IPS-20b (cell line): ENCODE data around the gene TRIM75.
"Not testable (repeated sequence)": the region's sequence is repeated elsewhere in the genome, so short reads cannot be mapped to it uniquely, and the experiment has no call there.

Source experiments
- H3K27ac ChIP-seq: one replicate; pipeline ENCODE4 v1.5.1; 2013; ENCODE audit warnings: low read length
- H3K27me3 ChIP-seq: 2 replicates; pipeline ENCODE4 v1.6.1; 2013; ENCODE audit warnings: mild to moderate bottlenecking, low read length, inconsistent platforms; ENCODE audit not compliant: insufficient read depth
- H3K36me3 ChIP-seq: 2 replicates; pipeline ENCODE4 v1.6.1; 2013; ENCODE audit warnings: low read depth, mild to moderate bottlenecking, inconsistent platforms, low read length, moderate library complexity; ENCODE audit not compliant: insufficient read depth
- H3K4me1 ChIP-seq: 2 replicates; pipeline ENCODE4 v1.6.1; 2013; ENCODE audit warnings: mild to moderate bottlenecking, control low read depth, inconsistent platforms, low read length, moderate library complexity; ENCODE audit not compliant: insufficient read depth
- H3K4me3 ChIP-seq: 2 replicates; pipeline ENCODE4 v1.5.1; 2013; ENCODE audit warnings: mild to moderate bottlenecking, low read length, inconsistent platforms
- H3K9ac ChIP-seq: 2 replicates; pipeline ENCODE4 v1.6.1; 2013; ENCODE audit warnings: low read depth, mild to moderate bottlenecking, inconsistent platforms, low read length, moderate library complexity
- H3K9me3 ChIP-seq: 2 replicates; pipeline ENCODE4 v1.6.1; 2013; ENCODE audit warnings: mild to moderate bottlenecking, low read depth, low read length, inconsistent platforms; ENCODE audit not compliant: insufficient read depth

TRIM75 gene

GRCh38 chr4:165053645-165054044 lies at the start of gene TRIM75:
Gene TRIM75 (plus strand): TSS chr4:165053866. CDS start chr4:165059148, 5,282 bp downstream.
- H3K4me1 ChIP-seq, result no peaks in the 10 kb centered on the region
- H3K27ac ChIP-seq, result no peak within 1 kb of the TSS
- no peaks in the 10 kb centered on the region for H3K27me3 ChIP-seq
- no peak within 1 kb of the TSS for H3K4me3 ChIP-seq
- H3K36me3 ChIP-seq, result no peaks in the 10 kb centered on the region
- no peaks in the 10 kb centered on the region for H3K9me3 ChIP-seq
- no peak within 1 kb of the TSS for H3K9ac ChIP-seq

GRCh38 chr4:165005352-165005925 lies 48.2 kb upstream of the TRIM75 start:
- no peaks in the 10 kb centered on the region for H3K27me3 ChIP-seq
- no peaks in the 10 kb centered on the region for H3K9me3 ChIP-seq

GRCh38 chr4:165006456-165006855 lies 47.2 kb upstream of the TRIM75 start:
- H3K4me3 ChIP-seq, result no peak overlapping the region
- H3K27me3 ChIP-seq, result no peaks in the 10 kb centered on the region

More at GRCh38 chr4:165005352-165005925, 48.2 kb upstream of the TRIM75 start:
- Histone ChIP-seq H3K9ac (no peak overlapping the region), H3K36me3 (no peaks in the 10 kb centered on the region), H3K4me1 (no peaks in the 10 kb centered on the region), H3K27ac (no peak overlapping the region), H3K4me3 (no peak overlapping the region)

GRCh38 chr4:165006886-165007285 lies 46.8 kb upstream of the TRIM75 start:
- Histone ChIP-seq H3K9me3 (no peaks in the 10 kb centered on the region), H3K4me3 (no peak overlapping the region), H3K27ac (no peak overlapping the region), H3K27me3 (no peaks in the 10 kb centered on the region), H3K9ac (no peak overlapping the region), H3K36me3 (no peaks in the 10 kb centered on the region), H3K4me1 (no peaks in the 10 kb centered on the region)

More at GRCh38 chr4:165006456-165006855, 47.2 kb upstream of the TRIM75 start:
- H3K4me1 ChIP-seq, result no peaks in the 10 kb centered on the region
- no peak overlapping the region for H3K27ac ChIP-seq
- H3K36me3 ChIP-seq, result no peaks in the 10 kb centered on the region
- H3K9me3 ChIP-seq, result no peaks in the 10 kb centered on the region
- H3K9ac ChIP-seq, result no peak overlapping the region

GRCh38 chr4:165009493-165010227 lies 44.0 kb upstream of the TRIM75 start:
- no peak overlapping the region for H3K9ac ChIP-seq
- H3K27me3 ChIP-seq, result no peaks in the 10 kb centered on the region
- no peaks in the 10 kb centered on the region for H3K4me1 ChIP-seq
- no peaks in the 10 kb centered on the region for H3K9me3 ChIP-seq
- no peak overlapping the region for H3K27ac ChIP-seq
- no peaks in the 10 kb centered on the region for H3K36me3 ChIP-seq
- no peak overlapping the region for H3K4me3 ChIP-seq

GRCh38 chr4:165010487-165010886 lies 43.2 kb upstream of the TRIM75 start:
- no peaks in the 10 kb centered on the region for H3K9me3 ChIP-seq
- no peak overlapping the region for H3K27ac ChIP-seq
- no peaks in the 10 kb centered on the region for H3K4me1 ChIP-seq
- no peaks in the 10 kb centered on the region for H3K27me3 ChIP-seq
- no peak overlapping the region for H3K9ac ChIP-seq
- no peaks in the 10 kb centered on the region for H3K36me3 ChIP-seq
- H3K4me3 ChIP-seq, result no peak overlapping the region

GRCh38 chr4:165010991-165011390 lies 42.7 kb upstream of the TRIM75 start:
- Histone ChIP-seq H3K4me1 (no peaks in the 10 kb centered on the region), H3K4me3 (no peak overlapping the region), H3K9ac (no peak overlapping the region), H3K9me3 (no peaks in the 10 kb centered on the region), H3K27me3 (no peaks in the 10 kb centered on the region), H3K27ac (no peak overlapping the region), H3K36me3 (no peaks in the 10 kb centered on the region)

- H3K9me3 ChIP-seq, result no peaks in the 10 kb centered on the region
- no peak overlapping the region for H3K9ac ChIP-seq
- H3K4me3 ChIP-seq, result no peak overlapping the region
- H3K27me3 ChIP-seq, result no peaks in the 10 kb centered on the region
- H3K27ac ChIP-seq, result no peak overlapping the region
- no peaks in the 10 kb centered on the region for H3K36me3 ChIP-seq
- no peaks in the 10 kb centered on the region for H3K4me1 ChIP-seq
Observed at GRCh38 chr4:165011403-165011802, 42.3 kb upstream of the TRIM75 start.

- Histone ChIP-seq H3K4me3 (no peak overlapping the region), H3K9me3 (no peaks in the 10 kb centered on the region), H3K27me3 (no peaks in the 10 kb centered on the region), H3K36me3 (no peaks in the 10 kb centered on the region), H3K4me1 (no peaks in the 10 kb centered on the region), H3K9ac (no peak overlapping the region), H3K27ac (no peak overlapping the region)
Observed at GRCh38 chr4:165013691-165014090, 40.0 kb upstream of the TRIM75 start.

- Histone ChIP-seq H3K27ac (no peak overlapping the region), H3K9me3 (no peaks in the 10 kb centered on the region), H3K4me3 (no peak overlapping the region), H3K9ac (no peak overlapping the region), H3K4me1 (no peaks in the 10 kb centered on the region), H3K36me3 (no peaks in the 10 kb centered on the region), H3K27me3 (no peaks in the 10 kb centered on the region)
Observed at GRCh38 chr4:165016971-165017370, 36.7 kb upstream of the TRIM75 start.

- H3K4me3 ChIP-seq, H3K27me3 ChIP-seq, H3K4me1 ChIP-seq, H3K9me3 ChIP-seq, H3K27ac ChIP-seq, H3K36me3 ChIP-seq, H3K9ac ChIP-seq: not testable (repeated sequence)
Observed at GRCh38 chr4:165019995-165020394, 33.7 kb upstream of the TRIM75 start.

GRCh38 chr4:165025782-165026181 lies 27.9 kb upstream of the TRIM75 start:
- H3K27me3 ChIP-seq, H3K27ac ChIP-seq, H3K36me3 ChIP-seq, H3K4me1 ChIP-seq, H3K9ac ChIP-seq, H3K4me3 ChIP-seq, H3K9me3 ChIP-seq: not testable (repeated sequence)
